Colon (tissue), 2 donors: ENCODE results near the gene PPP2R5D.

ENCODE experiments used
- FAIRE-seq: peaks from 2 replicates; lab custom pipeline; 2012; peaks lifted over from hg19 to GRCh38; lab: Jason Lieb, UNC
- donor health status: control.
- donor health status: control.

PPP2R5D gene

DNA sequence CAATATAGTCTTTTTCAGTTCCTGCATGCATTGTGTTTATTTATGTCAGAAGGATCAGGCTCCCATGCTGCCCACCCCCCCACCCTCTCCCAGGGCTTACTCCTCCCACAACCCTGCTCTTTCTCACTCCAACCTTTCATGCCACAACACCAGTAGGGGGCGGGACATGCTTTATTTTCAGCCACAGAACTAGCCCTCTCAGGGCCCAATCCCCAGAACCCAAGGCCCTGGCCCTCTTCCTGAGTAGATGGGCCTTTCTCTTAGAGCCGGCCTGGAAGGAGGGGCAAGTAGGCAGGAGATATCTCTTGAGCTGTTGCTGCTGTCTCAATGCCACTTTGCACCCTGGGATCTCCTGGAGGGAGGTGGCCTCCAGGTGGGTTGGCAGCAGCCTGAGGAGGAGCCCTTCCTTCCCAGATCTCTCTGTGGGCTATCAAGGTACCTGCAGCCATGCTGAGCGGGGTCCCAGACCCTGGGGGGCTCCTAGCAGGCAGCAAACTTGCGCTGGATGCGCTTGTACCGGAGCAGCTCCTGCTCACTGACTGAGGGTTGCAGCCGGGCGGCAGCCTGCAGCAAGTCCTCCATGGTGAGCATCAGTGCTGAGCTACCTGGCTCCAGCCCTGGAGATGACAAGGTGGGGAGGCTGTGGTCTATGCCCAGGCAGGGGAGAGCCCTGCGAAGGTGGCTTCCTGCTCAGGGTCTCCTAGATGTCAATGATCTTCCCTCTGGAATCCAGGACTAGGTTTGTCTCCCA is 20.3 kb upstream of the PPP2R5D start:
- no peak for FAIRE-seq

DNA sequence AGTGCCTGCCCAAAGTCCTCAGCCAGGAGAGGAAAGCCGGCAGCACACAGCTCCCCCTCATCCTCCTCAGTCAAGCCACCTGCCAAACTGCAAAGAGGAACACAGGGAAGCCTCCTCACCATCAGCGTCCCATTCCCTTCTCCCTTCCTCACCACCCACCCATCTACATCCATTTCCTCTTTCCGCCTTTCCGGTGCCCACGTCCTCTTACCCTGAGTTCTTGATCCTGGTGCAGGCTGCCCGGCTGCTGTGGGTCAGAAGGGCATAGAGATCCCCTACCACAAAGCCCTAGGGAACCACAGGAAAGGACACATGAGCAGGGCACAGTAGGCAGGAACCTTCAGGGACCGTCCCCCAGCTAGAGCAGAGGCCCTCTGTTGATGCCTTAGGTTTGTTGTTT is 17.8 kb upstream of the PPP2R5D start:
- no peak for FAIRE-seq

DNA sequence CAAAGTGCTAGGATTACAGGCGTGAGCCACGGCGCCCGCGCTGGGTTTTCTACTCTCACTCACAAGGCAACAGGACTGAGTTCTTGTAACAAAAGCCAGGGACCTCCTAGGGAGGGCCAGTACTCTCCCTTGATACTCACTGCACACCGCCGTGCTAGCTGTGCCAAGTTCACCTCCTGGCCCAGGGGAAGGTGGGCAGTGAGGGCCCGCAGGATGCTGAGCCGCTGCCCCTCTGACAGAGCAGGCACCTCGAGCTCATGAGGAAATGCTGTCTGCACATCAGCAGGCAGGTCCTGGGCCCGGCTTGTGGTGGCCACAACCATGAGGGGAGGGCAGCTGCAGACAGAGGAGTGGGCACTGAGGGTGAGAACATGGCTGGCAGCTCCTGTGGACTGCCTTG is 17.1 kb upstream of the PPP2R5D start:
- FAIRE-seq = no peak

DNA sequence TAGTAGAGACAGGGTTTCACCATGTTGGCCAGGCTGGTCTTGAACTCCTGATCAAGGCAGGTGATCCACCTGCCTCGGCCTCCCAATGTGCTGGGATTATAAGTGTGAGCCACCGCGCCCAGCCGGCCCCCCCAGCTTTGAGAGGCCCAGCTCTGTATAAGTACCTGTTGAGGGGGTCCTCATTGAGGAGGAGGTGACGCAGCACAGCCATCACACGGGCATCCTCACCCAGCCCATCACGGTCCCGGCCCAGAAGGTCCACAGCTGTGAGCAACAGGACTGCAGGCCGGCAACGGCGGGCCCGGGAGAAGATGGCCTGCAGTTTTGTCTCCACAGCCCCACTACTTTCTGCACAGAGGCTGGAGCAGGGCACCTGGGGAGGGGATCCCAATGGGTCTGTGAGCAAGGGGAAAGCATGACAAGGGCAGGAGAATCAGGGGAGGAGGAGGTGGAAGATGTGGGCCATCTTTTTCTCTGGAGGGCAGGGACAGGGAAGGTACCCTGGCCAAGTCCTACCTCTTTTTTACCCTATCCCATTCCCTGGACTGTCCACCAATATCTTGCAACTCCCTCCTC is 16.2 kb upstream of the PPP2R5D start:
- FAIRE-seq = no peak

DNA sequence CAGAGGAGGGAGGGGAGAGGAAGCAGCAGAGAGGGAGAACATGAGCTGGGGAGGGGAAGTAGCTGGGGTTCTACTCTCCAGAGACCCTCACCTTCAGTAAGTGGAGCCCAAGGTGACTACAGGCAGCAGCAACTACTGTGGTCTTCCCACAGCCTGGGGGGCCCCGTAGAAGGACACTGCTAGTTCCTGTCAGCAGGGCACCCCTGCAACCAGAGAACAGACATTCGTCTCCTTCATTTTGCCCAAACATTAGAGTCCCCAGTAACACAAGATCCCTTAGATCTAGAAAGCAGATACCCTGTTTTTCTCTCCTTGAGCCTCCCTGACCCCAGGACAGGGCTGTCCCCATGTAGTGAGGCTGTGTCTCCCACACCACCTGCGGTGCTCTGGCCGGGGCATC is 15.6 kb upstream of the PPP2R5D start:
- no peak for FAIRE-seq

DNA sequence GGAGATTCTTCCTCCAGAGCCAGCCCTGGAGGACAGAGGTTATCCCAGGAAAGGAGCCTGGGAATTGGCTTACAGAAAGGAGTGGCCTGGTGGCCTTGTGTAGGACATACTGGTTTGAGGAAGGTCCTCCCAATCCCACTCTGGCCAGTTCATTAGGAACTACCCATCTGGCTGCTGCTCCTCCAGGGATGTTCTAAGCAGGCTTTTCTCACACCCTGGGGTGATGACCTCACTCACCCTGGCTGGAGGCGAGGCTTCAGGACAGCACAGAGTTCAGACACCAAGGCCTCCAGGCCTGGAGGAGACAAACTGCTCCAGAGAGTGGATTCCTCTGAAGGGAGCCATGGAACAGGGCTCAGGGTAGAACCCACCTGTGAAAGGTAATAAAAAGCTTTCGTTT is 14.9 kb upstream of the PPP2R5D start:
- FAIRE-seq = no peak

DNA sequence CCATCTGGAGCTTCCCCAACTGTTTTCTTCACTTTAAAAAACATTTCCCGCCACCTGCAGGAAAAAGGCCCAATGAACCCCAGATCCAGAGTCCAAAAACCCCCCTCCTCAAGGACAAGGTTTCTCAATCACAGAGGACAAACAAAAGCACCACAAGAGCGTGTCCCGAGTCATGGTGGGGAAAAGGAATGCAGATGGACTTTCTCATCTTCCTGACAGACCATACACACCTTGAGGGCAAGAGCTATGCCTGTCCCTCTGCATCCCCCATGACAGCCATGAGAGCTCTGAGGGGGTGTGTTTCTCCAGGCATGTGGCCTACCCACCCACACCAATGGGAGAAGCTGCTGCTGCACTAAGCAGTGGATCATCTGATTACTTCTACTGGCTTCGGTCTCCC is 14.4 kb upstream of the PPP2R5D start:
- FAIRE-seq = no peak

DNA sequence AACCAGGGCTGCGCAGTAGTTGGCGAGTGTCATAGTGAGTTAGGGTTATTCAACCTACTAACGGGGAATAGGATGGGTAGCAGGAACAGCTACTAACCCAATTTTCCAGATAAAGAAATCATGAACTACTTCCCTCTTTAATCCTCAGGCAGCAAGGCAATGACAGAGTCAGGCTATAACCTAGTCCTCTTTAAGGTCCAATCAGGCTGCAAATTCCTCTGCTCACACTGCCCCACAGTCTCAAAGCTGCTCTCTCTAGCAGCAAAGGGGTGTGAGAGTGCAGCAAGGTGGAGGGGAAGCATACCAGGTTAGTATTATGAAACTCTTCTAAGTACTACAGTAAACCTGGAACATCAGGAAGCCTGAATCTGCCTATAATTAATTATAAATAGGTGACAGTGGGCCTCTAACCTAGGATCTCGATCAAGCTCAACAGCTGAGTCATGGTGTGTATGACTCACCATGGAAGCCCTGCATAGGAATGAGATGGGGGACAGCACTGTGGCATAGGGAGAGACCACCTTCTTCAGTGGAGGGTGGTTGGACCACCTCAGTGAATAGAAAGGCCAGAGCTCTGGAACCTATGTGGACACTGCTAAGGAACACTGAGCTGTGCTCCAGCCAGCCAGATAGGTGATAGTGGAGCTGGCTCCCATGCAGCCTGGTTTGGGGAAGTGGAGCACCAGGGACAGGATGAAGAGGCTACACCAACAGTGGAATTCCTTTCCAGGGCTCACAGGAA is 13.3 kb upstream of the PPP2R5D start:
- FAIRE-seq = no peak

DNA sequence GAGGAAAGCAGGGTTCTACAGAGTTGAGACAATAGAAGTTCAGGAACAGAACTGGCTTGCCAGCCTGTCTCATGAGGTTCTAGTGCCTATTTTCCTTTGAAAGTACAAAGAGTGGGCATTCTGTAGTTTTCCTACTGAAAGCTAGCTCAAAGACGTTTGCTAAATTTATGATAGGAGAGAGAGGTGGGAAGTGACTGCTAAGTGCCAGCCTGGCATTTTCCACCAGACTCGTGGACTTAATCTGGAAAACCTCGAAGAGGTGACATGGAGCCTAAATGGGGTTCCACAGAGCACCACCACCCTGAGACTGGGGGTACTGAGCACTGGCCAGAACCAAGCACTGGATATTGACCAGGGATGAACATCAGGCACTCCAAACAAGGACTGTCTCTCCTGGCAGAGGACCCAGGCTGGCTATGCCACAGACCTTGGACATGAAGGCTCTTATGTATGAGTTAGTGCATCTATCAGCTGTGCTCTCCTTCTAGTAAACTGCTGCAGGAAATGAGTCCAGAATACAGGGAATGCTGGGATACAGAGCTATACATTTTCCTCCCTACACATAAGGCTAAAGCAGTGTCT is 12.5 kb upstream of the PPP2R5D start:
- FAIRE-seq = no peak

DNA sequence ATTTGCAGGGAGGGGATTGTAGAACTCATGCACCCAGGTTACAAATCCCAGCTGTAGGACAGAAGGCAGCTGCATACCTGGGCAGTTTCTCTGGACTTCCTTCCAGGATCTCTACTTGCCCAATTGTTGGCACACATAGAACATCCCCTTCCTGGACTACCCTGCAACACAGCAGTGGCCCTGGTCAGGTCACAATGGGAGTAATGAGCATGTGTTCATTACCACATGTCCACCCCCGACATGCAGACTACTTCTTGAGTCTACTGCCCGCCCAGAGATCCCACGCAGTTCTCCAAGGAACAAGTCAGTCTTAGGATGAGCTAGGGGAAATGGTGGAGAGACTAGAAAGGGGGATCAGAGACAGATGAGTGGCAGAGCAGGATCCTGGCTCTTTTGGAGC is 10.4 kb upstream of the PPP2R5D start:
- FAIRE-seq = no peak

DNA sequence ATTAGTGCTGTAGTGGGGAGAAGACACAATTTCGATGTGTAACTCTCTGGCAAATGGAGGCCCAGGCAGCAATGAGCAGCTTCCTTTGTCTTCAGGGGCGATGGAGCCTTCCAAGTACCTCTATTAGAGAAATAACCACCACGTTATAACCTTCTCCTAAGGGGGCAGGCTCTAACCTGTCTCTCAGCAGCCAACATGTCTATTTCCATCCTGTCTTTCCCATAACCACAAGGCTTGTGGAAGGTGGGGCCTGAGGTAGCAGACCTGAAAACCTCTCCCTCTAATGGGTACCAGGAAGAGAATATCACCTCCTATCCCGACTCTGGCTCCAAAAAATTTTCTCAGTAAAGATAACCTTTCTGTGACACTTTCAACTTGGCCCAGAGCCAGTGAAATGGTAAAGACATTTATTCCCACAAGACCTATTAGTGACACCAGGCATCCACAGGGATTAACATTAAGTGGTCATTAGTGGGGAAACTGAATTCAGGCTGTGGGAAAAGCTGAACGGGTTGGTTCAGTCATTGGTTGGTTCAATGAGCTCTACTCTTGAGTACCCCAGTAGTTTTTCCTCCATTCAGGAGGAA is 9.4 kb upstream of the PPP2R5D start:
- FAIRE-seq = no peak

DNA sequence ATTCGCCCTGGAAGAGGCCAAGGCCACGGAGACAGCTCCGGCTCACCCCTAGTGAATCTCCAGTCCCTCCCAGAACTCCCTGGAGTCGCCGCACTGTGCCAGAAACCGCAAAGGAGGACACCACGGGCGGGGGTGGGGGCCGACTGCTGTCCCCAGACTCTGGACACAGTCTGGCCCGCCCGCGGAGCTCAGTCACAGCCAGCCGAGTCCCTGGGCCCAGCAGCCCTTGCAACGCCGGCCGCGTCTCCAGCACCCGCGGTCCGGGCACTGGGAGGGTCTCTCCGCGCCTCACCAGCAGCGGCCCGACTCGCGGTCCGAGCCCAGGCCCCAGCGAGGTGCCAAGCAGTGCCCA is 5.9 kb upstream of the PPP2R5D start:
- FAIRE-seq = no peak

DNA sequence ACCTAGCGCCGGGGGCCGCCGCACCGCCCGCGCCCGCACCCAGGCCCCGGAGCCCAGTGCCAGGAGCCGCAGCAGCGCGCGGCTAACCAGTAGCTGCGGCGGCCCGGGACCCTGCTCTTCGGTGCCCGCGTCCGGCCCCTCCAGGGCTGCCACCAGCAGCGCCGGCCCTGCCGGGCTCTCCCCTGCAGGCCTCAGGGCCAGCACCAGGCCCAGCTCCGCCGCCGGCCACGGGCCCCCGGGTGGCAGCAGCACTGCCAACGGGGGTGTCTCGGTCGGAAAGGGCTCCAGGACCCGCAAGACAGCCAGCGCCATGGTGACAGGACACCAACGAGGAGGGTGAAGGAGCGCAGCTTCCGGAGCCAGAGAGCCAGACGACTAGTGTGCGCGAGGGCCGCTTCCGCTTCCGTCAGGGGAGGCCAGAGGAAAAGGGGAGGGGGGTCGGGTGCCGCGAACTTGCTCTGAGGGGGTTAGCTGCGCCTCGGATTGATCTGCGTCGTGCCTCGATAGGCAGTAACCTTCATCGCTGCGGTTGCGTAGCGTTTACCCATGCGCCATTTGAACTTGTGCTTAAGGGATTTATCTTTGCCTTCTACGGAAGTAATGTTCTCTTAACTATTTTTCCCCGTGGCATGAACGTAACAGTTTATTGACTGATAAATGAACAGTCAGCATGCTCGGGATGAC is 5.4 kb upstream of the PPP2R5D start, which contains the start of gene PEX6:
Gene PEX6, minus strand, starts transcription at position 343 of the 684 bp plus-strand sequence. Its CDS starts 31 bp downstream, at position 312.
- no peak for FAIRE-seq

DNA sequence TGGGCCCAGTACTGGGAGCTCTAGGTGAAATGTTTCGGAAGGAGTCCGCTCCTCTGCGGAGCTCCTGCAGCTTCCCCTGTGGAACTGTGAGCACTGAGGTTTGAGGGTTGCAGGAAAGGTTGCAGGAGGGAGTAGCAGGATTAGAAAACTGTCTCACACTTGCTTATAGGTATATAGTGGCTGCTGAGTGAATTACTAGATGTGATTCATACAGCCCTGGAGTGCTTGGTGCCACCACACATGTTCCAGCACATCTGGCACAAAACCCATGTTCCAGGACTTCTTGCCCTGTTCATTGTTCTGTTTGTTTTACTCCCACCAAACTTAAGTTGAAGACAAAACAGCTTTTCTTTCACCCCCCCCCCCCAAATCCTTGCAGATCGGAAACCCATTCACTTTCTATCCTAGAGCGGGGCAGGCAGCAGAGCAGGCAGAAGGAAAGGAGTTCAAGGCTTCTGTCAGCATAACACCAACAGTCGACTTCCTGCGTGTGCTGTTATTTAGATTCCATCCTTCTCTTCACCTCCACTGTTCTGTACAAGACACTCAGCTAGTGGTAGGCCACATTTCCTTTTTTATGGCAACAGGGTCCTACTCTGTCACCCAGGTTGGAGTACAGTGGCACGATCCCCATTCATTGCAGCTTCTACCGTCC is 4.7 kb upstream of the PPP2R5D start:
- FAIRE-seq = no peak

DNA sequence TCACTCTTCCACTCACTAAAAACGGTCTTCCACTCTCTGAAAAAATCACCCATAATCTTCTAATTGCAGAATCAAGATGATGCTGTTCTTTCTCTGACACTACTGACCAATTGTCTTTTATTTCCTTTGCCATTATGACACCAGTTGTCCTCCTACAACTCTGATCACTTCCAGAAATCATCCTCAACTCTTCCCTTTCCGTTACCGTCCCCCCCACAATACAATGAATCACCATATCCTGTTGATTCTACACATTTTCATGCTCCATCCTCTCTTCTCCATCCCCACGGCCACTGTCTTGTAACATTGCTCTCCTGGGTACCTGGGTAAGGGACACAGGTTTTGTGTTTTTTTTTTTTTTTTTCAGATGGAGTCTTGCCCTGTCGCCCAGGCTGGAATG is 2.5 kb upstream of the PPP2R5D start:
- no peak for FAIRE-seq

DNA sequence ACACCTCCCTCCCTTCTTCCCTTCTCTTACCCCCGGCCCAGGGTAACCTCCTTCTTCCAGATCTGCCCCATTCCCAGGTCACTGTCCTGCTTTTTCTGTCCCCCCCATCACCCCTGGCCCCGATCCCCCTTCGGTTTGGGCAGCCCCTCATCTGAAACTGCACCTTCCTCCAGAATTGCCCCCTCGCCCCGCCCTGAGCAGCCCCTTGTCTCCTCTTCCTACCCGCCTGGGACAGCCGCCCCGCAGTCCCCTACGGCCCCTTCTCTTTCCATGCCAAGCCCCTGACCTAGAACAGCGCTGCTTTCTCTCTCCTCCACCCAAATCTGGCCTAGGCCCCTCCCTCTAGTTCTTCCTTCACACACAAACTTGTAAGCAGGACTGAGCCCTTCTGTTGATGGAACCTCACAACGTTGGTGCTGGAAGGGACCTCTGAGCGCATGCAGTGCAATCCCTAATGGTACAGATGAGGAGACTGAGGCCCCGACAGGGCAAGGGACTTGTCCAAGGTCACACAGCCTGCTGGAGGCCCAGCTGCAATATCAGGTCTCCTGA is 630 bp downstream of the PPP2R5D start:
- no peak for FAIRE-seq

DNA sequence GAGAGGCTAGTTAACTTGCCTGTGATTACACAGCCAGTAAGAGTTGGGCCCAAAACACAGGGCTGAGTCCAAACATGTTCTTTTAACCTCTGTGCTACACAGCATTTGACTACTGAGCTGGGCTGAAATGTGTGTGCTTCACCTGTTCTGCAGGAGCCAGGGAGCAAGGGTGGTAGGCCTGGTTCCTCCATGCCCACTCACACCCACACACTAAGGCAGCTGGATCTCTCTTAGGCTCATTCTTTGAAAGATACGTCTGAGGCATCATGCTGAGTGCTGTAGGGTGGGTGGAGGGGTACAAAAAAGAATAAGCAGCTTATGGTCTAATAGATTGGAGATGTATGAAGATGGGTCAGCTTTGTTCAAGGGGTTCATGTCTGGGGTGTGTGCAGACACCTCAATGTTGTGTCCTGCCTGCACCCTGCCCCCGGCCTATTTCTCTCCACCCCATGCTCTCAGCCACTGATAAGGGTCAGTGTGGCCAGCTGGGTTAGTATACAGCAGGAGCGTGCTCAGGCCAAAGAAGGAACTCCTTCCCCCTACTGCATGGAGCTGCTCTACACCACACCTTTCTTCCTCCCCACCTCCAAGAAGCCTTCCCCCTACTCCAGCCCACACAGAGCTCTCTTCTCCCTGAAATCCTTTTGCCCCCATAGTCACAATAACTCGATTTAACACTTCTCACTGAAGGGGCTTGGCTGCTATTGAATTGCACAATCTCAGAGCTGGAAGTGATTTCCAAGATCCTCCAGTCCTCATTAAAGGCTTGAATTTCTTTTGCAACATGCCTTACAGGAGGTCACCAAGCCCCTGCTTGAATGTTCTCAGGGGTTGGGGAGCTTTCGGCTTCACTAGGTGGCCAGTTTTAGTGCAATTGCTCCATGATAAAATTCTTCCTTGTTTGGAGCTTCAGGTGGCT is 3.4 kb downstream of the PPP2R5D start:
- FAIRE-seq = no peak

DNA sequence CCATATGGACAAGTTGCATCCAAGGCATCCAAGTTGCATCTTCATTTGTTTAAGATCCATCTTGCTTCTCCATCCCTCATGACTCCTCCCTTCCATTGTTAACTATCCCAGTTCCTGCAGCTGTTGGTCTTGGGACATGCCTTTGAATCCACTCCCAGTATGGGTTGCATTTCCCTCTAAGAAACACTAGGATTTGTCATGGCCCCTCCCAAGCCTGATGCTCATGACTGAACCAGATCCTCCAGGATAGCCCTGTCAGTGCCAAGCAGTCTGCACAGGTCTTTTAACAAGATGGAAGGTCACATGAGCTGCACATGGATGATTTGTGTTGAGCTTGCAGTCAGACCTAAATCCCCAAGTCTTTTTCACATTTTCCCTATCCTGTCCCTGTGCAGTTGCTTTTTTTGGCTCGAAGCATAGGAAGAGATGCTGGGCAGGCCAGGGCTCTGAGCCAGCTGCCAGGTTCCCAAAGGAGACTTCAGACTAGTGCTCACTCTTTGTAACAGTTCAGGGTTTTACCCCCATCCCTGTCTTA is 4.2 kb downstream of the PPP2R5D start:
- FAIRE-seq = no peak

DNA sequence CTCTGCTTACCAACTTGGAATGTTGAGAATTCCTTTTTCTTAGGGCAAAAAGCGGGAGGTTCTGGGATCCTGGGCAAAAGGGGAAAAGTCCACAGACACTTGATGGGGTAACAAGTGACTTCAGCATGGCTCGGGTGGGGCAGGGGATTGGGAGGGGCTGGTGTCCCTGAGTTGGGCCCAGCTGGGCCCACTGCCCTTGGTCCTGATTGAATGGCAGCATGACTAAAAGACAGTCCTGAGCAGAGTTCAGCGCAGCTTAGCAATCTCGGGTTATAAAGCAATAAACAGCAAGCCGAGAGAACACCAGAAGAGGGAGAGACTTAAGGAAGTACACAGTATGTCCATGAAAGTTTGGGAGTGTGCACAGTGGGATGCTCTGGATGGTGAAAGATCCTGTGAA is 5.6 kb downstream of the PPP2R5D start:
- no peak for FAIRE-seq

DNA sequence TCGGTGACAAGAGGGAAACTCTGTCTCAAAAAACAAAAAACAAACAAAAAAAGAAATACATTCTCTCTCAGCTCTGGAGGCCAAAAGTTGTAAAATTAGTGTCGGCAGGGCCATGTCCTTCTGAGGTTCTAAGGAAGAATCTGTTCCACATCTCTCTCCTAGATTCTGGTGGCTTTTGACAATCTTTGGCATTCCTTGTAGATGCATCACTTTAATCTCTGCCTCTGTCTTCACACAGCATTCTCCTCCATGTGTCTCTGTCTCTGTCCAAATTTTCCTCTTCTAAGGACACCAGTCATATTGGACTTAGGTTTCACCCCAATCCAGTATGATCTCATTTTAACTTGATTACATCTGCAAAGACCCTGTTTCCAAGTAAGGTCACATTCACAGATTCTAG is 9.1 kb downstream of the PPP2R5D start:
- no peak for FAIRE-seq
